Measurements from ENCODE around the gene WDFY2. TPM values are rescaled to one million over a fixed set of nuclear protein-coding genes. Genes with fewer than 3 reads are reported as not detected.

Gene WDFY2
- total RNA-seq, 1 donor from 2014 or later, result 3.9 TPM

GRCh38 chr13:51721496-51721895 is 137.2 kb downstream of the WDFY2 start:
- Mint-ChIP-seq H3K27me3 (ENCODE audit: low read depth) (no peaks in the 10 kb centered on the region), H3K27ac (ENCODE audit: unreplicated experiment) (no peak overlapping the region), H3K4me3 (ENCODE audit: unreplicated experiment) (no peak overlapping the region), H3K9me3 (ENCODE audit: low read depth) (no peaks in the 10 kb centered on the region), H3K4me1 (ENCODE audit: low read depth) (peaks cover 28% of the 10 kb centered on the region), H3K36me3 (ENCODE audit: low read depth) (no peaks in the 10 kb centered on the region)
- no peak for TF ChIP-seq CTCF (IDR thresholded peaks at IDR 0.05)
- DNase-seq (ENCODE audit: low spot score), result no peak

GRCh38 chr13:51723529-51723928 is 139.3 kb downstream of the WDFY2 start:
- no peaks in the 10 kb centered on the region for H3K9me3 Mint-ChIP-seq (ENCODE audit: low read depth)
- no peak overlapping the region for H3K4me3 Mint-ChIP-seq (ENCODE audit: unreplicated experiment)
- no peaks in the 10 kb centered on the region for H3K27me3 Mint-ChIP-seq (ENCODE audit: low read depth)
- no peaks in the 10 kb centered on the region for H3K36me3 Mint-ChIP-seq (ENCODE audit: low read depth)
- no peak overlapping the region for H3K27ac Mint-ChIP-seq (ENCODE audit: unreplicated experiment)
- TF ChIP-seq CTCF (IDR thresholded peaks at IDR 0.05), result no peak
- no peak for DNase-seq (ENCODE audit: low spot score)
- H3K4me1 Mint-ChIP-seq (ENCODE audit: low read depth), result peaks cover 34% of the 10 kb centered on the region

- Mint-ChIP-seq H3K4me1 (ENCODE audit: low read depth) (peaks cover 34% of the 10 kb centered on the region), H3K27ac (ENCODE audit: unreplicated experiment) (no peak overlapping the region), H3K4me3 (ENCODE audit: unreplicated experiment) (no peak overlapping the region), H3K9me3 (ENCODE audit: low read depth) (no peaks in the 10 kb centered on the region), H3K27me3 (ENCODE audit: low read depth) (no peaks in the 10 kb centered on the region), H3K36me3 (ENCODE audit: low read depth) (no peaks in the 10 kb centered on the region)
- TF ChIP-seq CTCF (IDR thresholded peaks at IDR 0.05), result no peak
- no peak for DNase-seq (ENCODE audit: low spot score)
These were observed 140.5 kb downstream of the WDFY2 start for GRCh38 chr13:51724721-51725120.

GRCh38 chr13:51726446-51727193 is 142.4 kb downstream of the WDFY2 start:
- Mint-ChIP-seq H3K9me3 (ENCODE audit: low read depth) (no peaks in the 10 kb centered on the region), H3K4me1 (ENCODE audit: low read depth) (peaks cover 32% of the 10 kb centered on the region), H3K36me3 (ENCODE audit: low read depth) (peaks cover under 1% of the 10 kb centered on the region), H3K4me3 (ENCODE audit: unreplicated experiment) (no peak overlapping the region), H3K27me3 (ENCODE audit: low read depth) (no peaks in the 10 kb centered on the region), H3K27ac (ENCODE audit: unreplicated experiment) (peak overlapping the region; percentile 59)
- DNase-seq (ENCODE audit: low spot score), result no peak
- TF ChIP-seq CTCF (IDR thresholded peaks at IDR 0.05), result no peak

GRCh38 chr13:51727634-51728274 is 143.5 kb downstream of the WDFY2 start:
- no peak for DNase-seq (ENCODE audit: low spot score)
- H3K4me1 Mint-ChIP-seq (ENCODE audit: low read depth), result peaks cover 25% of the 10 kb centered on the region
- H3K36me3 Mint-ChIP-seq (ENCODE audit: low read depth), result peaks cover 1% of the 10 kb centered on the region
- H3K9me3 Mint-ChIP-seq (ENCODE audit: low read depth), result no peaks in the 10 kb centered on the region
- no peaks in the 10 kb centered on the region for H3K27me3 Mint-ChIP-seq (ENCODE audit: low read depth)
- no peak overlapping the region for H3K27ac Mint-ChIP-seq (ENCODE audit: unreplicated experiment)
- no peak for TF ChIP-seq CTCF (IDR thresholded peaks at IDR 0.05)
- H3K4me3 Mint-ChIP-seq (ENCODE audit: unreplicated experiment), result no peak overlapping the region

Data from chondrocyte (in vitro differentiated cells).